HG03139 (cell line): ENCODE data around the gene ATG4D.
"Not testable (repeated sequence)": the region's sequence is repeated elsewhere in the genome, so short reads cannot be mapped to it uniquely, and the experiment has no call there.

Experiments used
- ATAC-seq: cut with Tn5 transposase; IDR thresholded peaks from one replicate; pipeline ENCODE4 v1.9.1; 2021; ENCODE audit not compliant: unreplicated experiment

The ATG4D gene

GRCh38 chr19:10573793-10574192, 30.1 kb downstream of the ATG4D start:
- not testable (repeated sequence) for ATAC-seq

DNA sequence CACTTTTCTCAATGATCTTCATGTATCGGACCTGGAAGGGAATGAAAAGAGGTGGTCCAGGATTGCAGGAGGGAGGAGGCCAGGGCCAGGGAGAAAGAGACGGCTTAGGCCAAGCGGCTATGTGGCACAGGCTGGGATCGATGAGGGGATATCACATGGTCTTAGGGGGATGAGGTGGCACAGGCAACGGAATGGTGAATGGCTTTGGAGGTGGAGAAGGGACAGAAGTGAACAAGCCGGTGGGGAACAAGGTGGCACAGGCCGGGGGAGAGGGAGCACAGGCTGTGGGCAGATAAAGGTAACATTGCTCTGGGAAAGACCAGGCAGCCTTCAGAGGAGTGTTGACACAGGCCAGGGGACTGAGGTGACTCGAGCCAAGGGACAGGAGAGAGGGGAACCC, 30.8 kb downstream of the ATG4D start:
- no peak for ATAC-seq

DNA sequence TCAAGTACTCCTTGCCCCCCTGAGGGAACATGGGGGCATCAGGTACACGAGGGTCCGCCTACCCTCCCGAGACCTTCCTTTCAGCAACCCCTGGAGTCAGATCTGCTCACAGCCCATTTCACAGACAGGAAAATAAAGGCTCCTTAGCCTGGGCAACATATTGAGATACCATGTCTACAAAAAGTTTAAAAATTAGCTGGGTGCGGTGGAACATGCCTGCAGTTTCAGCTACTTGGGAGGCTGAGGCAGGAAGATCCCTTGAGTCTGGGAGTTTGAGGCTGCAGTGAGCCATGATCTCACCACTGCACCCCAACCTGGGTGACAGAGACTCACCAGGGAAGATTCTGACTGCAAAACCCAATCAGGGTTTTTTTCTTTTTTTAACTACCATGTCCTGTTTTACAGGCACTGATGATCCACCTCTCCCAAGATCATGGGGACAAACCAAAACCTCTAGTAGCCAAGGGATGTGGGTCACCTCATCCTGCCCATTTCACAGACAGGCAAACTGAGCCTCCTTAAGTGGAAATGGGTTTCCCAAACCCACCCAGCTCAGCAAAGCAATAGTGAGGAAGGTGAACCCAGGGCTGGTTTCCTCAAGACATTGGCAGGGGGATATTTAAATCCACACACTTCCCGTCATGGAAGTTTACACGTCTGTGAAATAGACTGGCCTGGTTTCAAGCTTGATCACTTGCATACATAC, 31.5 kb downstream of the ATG4D start:
- no peak for ATAC-seq

DNA sequence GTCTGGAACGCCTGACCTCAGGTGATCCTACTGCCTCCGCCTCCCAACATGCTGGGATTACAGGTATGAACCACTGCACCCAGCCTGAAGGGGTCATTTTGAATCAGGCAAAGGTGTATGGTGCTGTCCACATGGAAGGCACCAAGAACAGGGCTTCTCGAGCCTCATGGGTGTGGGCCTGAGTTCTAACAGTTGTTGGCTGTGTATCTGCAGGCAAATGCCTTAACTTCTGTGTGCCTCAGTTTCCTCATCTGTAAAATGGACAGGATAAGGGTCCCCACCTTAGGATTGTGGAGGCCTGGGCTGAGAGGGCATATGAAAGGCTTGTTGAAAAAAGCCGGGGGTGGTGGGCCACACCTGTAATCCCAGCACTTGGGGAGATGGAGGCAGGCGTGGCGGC, 34.2 kb downstream of the ATG4D start:
- no peak for ATAC-seq

- ATAC-seq = no peak
Measured at GRCh38 chr19:10580979-10581631, 37.4 kb downstream of the ATG4D start.

- ATAC-seq = no peak
Measured at GRCh38 chr19:10582091-10582490, 38.4 kb downstream of the ATG4D start.

- ATAC-seq = no peak
Measured at GRCh38 chr19:10583036-10583776, 39.5 kb downstream of the ATG4D start.

DNA sequence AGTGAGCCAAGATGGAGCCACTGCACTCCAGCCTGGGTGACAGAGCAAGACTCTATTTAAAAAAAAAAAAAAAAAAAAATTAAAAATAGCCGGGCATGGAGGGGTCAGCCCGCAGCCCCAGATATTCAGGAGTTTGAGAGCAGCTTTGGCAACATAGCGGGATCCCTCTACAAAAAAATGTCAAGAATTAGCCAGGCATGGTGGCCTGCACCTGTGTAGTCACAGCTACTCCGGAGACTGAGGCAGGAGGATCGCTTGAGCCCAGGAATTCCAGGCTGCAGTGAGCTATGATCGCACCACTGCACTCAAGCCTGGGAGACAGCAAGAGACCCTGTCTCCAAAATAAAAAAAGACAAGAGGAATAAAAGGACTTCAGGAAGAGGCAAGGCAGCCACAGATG, 42.7 kb downstream of the ATG4D start:
- no peak for ATAC-seq

GRCh38 chr19:10587022-10587838, 43.5 kb downstream of the ATG4D start, which contains the start of gene AP1M2:
TSS of gene AP1M2 (minus strand) at chr19:10587312. CDS start at chr19:10587231, 81 bp downstream.
- ATAC-seq = no peak

DNA sequence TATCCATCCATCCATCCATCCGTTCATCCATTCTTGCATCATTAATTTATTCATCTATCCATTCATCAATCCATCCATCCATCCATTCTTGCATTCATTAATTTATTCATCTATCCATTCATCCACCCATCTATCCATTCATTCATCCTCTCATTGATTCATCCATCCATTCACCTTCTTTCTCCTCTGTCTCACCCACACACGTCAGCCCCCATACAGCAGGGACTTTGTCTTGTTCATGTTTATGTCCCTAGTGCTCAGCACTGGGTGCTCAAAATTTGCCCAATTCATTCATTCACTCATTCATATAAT, 44.1 kb downstream of the ATG4D start:
- ATAC-seq = no peak

- ATAC-seq = no peak
Measured at GRCh38 chr19:10593148-10593547, 49.4 kb downstream of the ATG4D start.

GRCh38 chr19:10593820-10594637, 50.3 kb downstream of the ATG4D start:
- ATAC-seq = no peak

DNA sequence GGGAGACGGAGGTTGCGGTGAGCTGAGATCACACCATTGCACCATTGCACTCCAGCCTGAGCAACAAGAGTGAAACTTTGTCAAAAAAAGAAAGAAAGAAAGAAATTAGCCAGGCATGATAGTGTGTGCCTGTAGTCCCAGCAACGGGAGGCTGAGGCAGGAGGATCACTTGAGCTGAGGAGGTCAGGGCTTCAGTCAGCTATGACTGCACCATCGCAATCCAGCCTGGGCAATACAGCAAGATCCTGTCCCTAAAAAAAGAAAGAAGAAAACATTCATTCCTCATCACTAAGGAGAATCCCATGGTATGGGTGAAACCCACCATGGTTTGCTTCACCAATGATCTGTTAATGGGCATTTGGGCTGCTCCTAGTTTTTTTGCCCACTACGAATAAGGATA, 56.4 kb downstream of the ATG4D start:
- ATAC-seq = no peak

- no peak for ATAC-seq
Measured at GRCh38 chr19:10601999-10602329, 58.3 kb downstream of the ATG4D start.

DNA sequence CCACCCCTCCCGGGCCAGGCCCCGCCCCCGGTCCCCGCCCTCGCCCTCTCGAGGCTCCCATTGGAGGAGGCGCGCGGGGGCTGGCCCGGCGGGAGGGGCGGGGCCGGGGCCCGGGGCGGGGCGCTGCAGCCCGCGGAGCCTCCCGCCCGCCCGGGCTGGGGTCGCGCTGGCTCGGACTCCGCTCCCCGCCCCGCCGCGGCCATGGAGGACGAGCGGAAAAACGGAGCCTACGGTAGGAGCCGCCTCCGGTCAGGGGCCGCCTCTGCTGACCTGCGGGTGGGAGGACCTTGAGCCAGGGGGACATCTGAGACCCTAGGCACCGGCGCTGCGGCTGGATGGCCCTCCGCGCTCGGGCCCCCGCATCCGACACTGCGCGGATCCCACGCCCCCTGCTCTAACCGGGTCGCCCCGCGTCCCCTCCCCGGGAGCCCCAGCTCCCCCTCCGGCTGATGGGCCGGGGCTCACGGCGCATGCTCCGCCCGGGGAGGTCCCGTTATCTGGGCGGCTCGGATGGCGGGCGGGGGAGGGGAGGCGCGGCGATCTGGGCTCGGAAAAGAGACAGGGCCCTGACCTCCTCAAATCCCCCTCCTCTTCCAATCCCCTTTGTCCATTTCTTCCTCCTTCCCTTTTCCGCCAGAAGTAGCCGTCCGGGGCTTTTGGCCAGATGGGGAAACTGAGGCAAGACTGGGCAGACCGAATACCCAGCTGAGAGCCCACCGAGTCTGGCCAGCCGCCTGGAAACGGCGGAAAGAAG, 58.8 kb downstream of the ATG4D start:
- peak; percentile 48 for ATAC-seq
